Fibroblast of gingiva (primary cell): ENCODE results near the gene MXI1.
"Not testable (repeated sequence)": the region's sequence is repeated elsewhere in the genome, so short reads cannot be mapped to it uniquely, and the experiment has no call there.

Experiments used
- DNase-seq: peaks from one replicate; pipeline ENCODE4 v3.0.0-alpha.2; 2011; ENCODE audit warnings: low read depth

Gene MXI1

GRCh38 chr10:110317866-110318850 is 110.8 kb downstream of the MXI1 start:
- no peak for DNase-seq

- DNase-seq: no peak
Observed at GRCh38 chr10:110321869-110322620, 114.6 kb downstream of the MXI1 start.

GRCh38 chr10:110323503-110323902 is 116.1 kb downstream of the MXI1 start:
- peak; percentile 82 for DNase-seq

GRCh38 chr10:110324201-110324804 is 116.9 kb downstream of the MXI1 start:
- DNase-seq: no peak

GRCh38 chr10:110324805-110325280 is 117.4 kb downstream of the MXI1 start:
- DNase-seq: no peak

GRCh38 chr10:110326351-110327032 is 119.1 kb downstream of the MXI1 start:
- peak; percentile 71 for DNase-seq

- DNase-seq: no peak
Observed at GRCh38 chr10:110327262-110327914, 120.0 kb downstream of the MXI1 start.

GRCh38 chr10:110330675-110331074 is 123.3 kb downstream of the MXI1 start:
- no peak for DNase-seq

GRCh38 chr10:110331226-110331795 is 123.9 kb downstream of the MXI1 start:
- DNase-seq: not testable (repeated sequence)

- no peak for DNase-seq
Observed at GRCh38 chr10:110334061-110334656, 126.8 kb downstream of the MXI1 start.

GRCh38 chr10:110335314-110336064 is 128.1 kb downstream of the MXI1 start:
- DNase-seq: no peak

GRCh38 chr10:110336111-110336721 is 128.8 kb downstream of the MXI1 start:
- DNase-seq: peak; percentile 98
